Body of pancreas (tissue), 4 donors: ENCODE data around the gene ZNF565. TPM values are rescaled to one million over a fixed set of nuclear protein-coding genes. Genes with fewer than 3 reads are reported as not detected.
A peak's percentile ranks its signal among the peaks of the same experiment; 100 is the strongest.

Source experiments
- ATAC-seq: fragments of 150-250 bp; one replicate; pipeline ENCODE4 v1.9.1; 2016
- DNase-seq, 4 donors: peaks; one replicate each; pipeline ENCODE4 v3.0.0-alpha.2; 2019
- H3K27ac ChIP-seq, 4 donors: fragments of 200-600 bp; sonication (generic); 1 replicate in 3 of 4; 2 replicates in 1 of 4; pipeline versions ENCODE4 v1.5.1 to v1.6.1; 2016 to 2019; ENCODE audit warnings: mild to moderate bottlenecking in 1 of 4, mixed read lengths in 1 of 4, moderate library complexity in 1 of 4
- H3K27me3 ChIP-seq, 2 donors: fragments of 200-600 bp; sonication (generic); one replicate each; pipeline ENCODE4 v1.6.0; 2016; ENCODE audit warnings: mild to moderate bottlenecking in 1 of 2
- H3K36me3 ChIP-seq, 2 donors: fragments of 200-600 bp; sonication (generic); replicated peaks in 1 of 2; 2 replicates each; pipeline ENCODE4 v1.5.1; 2016; ENCODE audit warnings: low read depth in 2 of 2; ENCODE audit not compliant: insufficient read depth in 1 of 2
- H3K4me1 ChIP-seq: fragments of 200-600 bp; sonication (generic); one replicate; pipeline ENCODE4 v1.6.0; 2016
- H3K4me3 ChIP-seq, 2 donors: fragments of 200-600 bp; sonication (generic); 1 replicate in 1 of 2; 2 replicates in 1 of 2; pipeline ENCODE4 v1.5.1; 2016 to 2019
- H3K9me3 ChIP-seq, 3 donors: fragments of 200-600 bp; sonication (generic); 1 replicate in 2 of 3; 2 replicates in 1 of 3; pipeline ENCODE4 v1.5.1; 2016
- CTCF ChIP-seq, 7 experiments: fragments of 450-650 bp in 4 of 7; fragments of 200-600 bp in 3 of 7; sonication (generic) in 3 of 7; IDR thresholded peaks; one replicate each; pipeline ENCODE4 v1.5.1; 2016 to 2019; ENCODE audit warnings: antibody characterized with exemption in 7 of 7
- POLR2A ChIP-seq, 3 donors: fragments of 450-650 bp; IDR thresholded peaks; one replicate each; pipeline ENCODE4 v1.6.1; 2016; ENCODE audit warnings: antibody characterized with exemption in 3 of 3, mild to moderate bottlenecking in 2 of 3
- WGBS, 2 donors: methylation state at CpG; one replicate each; pipeline ENCODE4 v1.1.5; 2017; 5-methylcytosine and 5-hydroxymethylcytosine counted together
- intact Hi-C: fragments of 100-400 bp; cut with DNase I; formaldehyde crosslinking; loops from one replicate; pipeline ENCODE4 v1.15.1; 2023
- total RNA-seq, 2 donors: library from RNA; depleted of rRNA; stranded (reverse); fragments of >200 nt; gene quantifications; one replicate each; pipeline ENCODE4 v1.1.0, GENCODE V29; 2016

Gene ZNF565
- total RNA-seq = 1 to 10 TPM; 4.9 to 5.3 TPM

GRCh38 chr19:36214386-36215275, at the start of gene ZNF565, which contains the start of gene ZNF146:
Gene ZNF565, minus strand, starts transcription at chr19:36214665. Its CDS starts 12,680 bp downstream, at chr19:36201985.
Gene ZNF146, plus strand, starts transcription at chr19:36215106. Its CDS starts 21,335 bp downstream, at chr19:36236441.
- no peaks in the 10 kb centered on the region for H3K9me3 ChIP-seq
- peak; percentile 96 for ATAC-seq
- H3K4me3 ChIP-seq = peak within 1 kb of the TSS; percentile 61
- no peaks in the 10 kb centered on the region for H3K27me3 ChIP-seq
- H3K4me1 ChIP-seq = peaks cover 20% of the 10 kb centered on the region
- TF ChIP-seq CTCF (IDR thresholded peaks at IDR 0.05) (peak in 4 of 7 experiments; percentile 31 to 48 (median 40)), POLR2A (IDR thresholded peaks at IDR 0.05) (peak; percentile 49 to 86 (median 85))
- intact Hi-C loops = no loop called here
- WGBS, 2 donors = 1% methylated on average over 15 to 73 of the region's 73 CpGs
- DNase-seq = peak; percentile 97 to 99 (median 98)
- H3K36me3 ChIP-seq = no peaks in the 10 kb centered on the region
- peak within 1 kb of the TSS; percentile 86 to 91 (median 89) for H3K27ac ChIP-seq

GRCh38 chr19:36259211-36259610, 44.7 kb upstream of the ZNF565 start:
- intact Hi-C loops = no loop called here
- H3K36me3 ChIP-seq = no peaks in the 10 kb centered on the region
- H3K27ac ChIP-seq = no peak overlapping the region
- H3K9me3 ChIP-seq = no peaks in the 10 kb centered on the region
- TF ChIP-seq CTCF (IDR thresholded peaks at IDR 0.05) (no peak), POLR2A (IDR thresholded peaks at IDR 0.05) (no peak)
- H3K27me3 ChIP-seq = no peaks in the 10 kb centered on the region
- no peak overlapping the region for H3K4me3 ChIP-seq
- WGBS, 2 donors = 89 to 91% methylated on average over 12 to 13 of the region's 20 CpGs
- ATAC-seq = no peak
- no peaks in the 10 kb centered on the region for H3K4me1 ChIP-seq
- DNase-seq = no peak

- no peaks in the 10 kb centered on the region for H3K27me3 ChIP-seq
- 88% methylated on average over 18 to 28 of the region's 29 CpGs for WGBS, 2 donors
- H3K27ac ChIP-seq = no peak overlapping the region
- H3K9me3 ChIP-seq = no peaks in the 10 kb centered on the region
- no peaks in the 10 kb centered on the region for H3K36me3 ChIP-seq
- intact Hi-C loops = no loop called here
- H3K4me1 ChIP-seq = no peaks in the 10 kb centered on the region
- ATAC-seq = no peak
- DNase-seq = no peak
- H3K4me3 ChIP-seq = no peak overlapping the region
- TF ChIP-seq CTCF (IDR thresholded peaks at IDR 0.05) = no peak
Measured at GRCh38 chr19:36258028-36258875, 43.8 kb upstream of the ZNF565 start.

GRCh38 chr19:36257520-36257876, 43.0 kb upstream of the ZNF565 start:
- peak in 3 of 4 donors; percentile 21 to 53 (median 43) for DNase-seq

More at GRCh38 chr19:36257520-36257876, 43.0 kb upstream of the ZNF565 start:
- 10% methylated on average over 17 of the region's 37 CpGs; no CpG with 5 or more reads in 1 of the 2 donors for WGBS, 2 donors
- Histone ChIP-seq H3K4me3 (peak overlapping the region in 1 of 2 donors; percentile 20), H3K36me3 (no peaks in the 10 kb centered on the region), H3K27ac (no peak overlapping the region), H3K4me1 (no peaks in the 10 kb centered on the region), H3K27me3 (no peaks in the 10 kb centered on the region), H3K9me3 (no peaks in the 10 kb centered on the region)
- ATAC-seq = peak; percentile 55
- intact Hi-C loops = no loop called here
- no peak for TF ChIP-seq CTCF (IDR thresholded peaks at IDR 0.05)
- TF ChIP-seq POLR2A (IDR thresholded peaks at IDR 0.05) = no peak
